Spinal cord (tissue), 10 donors: Measurements from ENCODE around the gene SLC45A3. TPM values are rescaled to one million over a fixed set of nuclear protein-coding genes. Genes with fewer than 3 reads are reported as not detected.
"Not testable (repeated sequence)": the region's sequence is repeated elsewhere in the genome, so short reads cannot be mapped to it uniquely, and the experiment has no call there.

Experiments used
- DNase-seq, 6 donors: peaks; one replicate each; pipeline versions ENCODE4 v3.0.0 to v3.0.0-alpha.2; 2013 to 2015; ENCODE audit warnings: low spot score in 6 of 6, low read depth in 4 of 6
- H3K27ac ChIP-seq: one replicate; pipeline ENCODE4 v1.5.1; 2013; ENCODE audit warnings: low read depth, low read length, control low read depth
- H3K27me3 ChIP-seq: one replicate; pipeline ENCODE4 v1.6.1; 2013; ENCODE audit warnings: low read length; ENCODE audit not compliant: control insufficient read depth, insufficient read depth
- H3K36me3 ChIP-seq: one replicate; pipeline ENCODE4 v1.6.1; 2013; ENCODE audit warnings: low read length; ENCODE audit not compliant: control insufficient read depth, insufficient read depth
- H3K4me1 ChIP-seq: one replicate; pipeline ENCODE4 v1.6.1; 2013; ENCODE audit warnings: low read length; ENCODE audit not compliant: control insufficient read depth, insufficient read depth
- H3K4me3 ChIP-seq: one replicate; pipeline ENCODE4 v1.5.1; 2013; ENCODE audit warnings: low read depth, low read length, control low read depth
- H3K9me3 ChIP-seq: one replicate; pipeline ENCODE4 v1.6.1; 2013; ENCODE audit warnings: low read length; ENCODE audit not compliant: control insufficient read depth, insufficient read depth
- WGBS: methylation state at CpG from one replicate; pipeline ENCODE4 v1.1.5; 2013; ENCODE audit warnings: missing lambda C conversion rate; ENCODE audit not compliant: insufficient coverage; 5-methylcytosine and 5-hydroxymethylcytosine counted together
- long read RNA-seq, 4 donors: transcript quantifications; one replicate each; lab custom pipeline, GENCODE V29; 2026
- polyA plus RNA-seq, 2 donors: library from polyadenylated mRNA; unstranded; fragments of 120-200 nt; gene quantifications; one replicate each; pipeline ENCODE4 v1.2.1, GENCODE V29; 2013; ENCODE audit not compliant: insufficient read length in 2 of 2
- total RNA-seq, 2 donors: library from RNA; depleted of rRNA in 1 of 2; stranded (reverse); fragments of 120-200 nt in 1 of 2; fragments of >200 nt in 1 of 2; gene quantifications; one replicate each; pipeline versions ENCODE4 v1.2.3 to v1.2.4, GENCODE V29; 2013 to 2014
- donor health status: healthy.

The SLC45A3 gene
- total RNA-seq, result 1 to 10 TPM; 6.5 to 9.5 TPM
- polyA plus RNA-seq, result 1 to 10 TPM; 6.3 to 6.7 TPM
- long read RNA-seq, donor 1, partial matches to known transcripts, result 0 of 3 reads
- long read RNA-seq, donor 1, other reads (novel, unspliced or antisense), result 0 of 3 reads
- long read RNA-seq, donor 2, result 0 reads
- long read RNA-seq, donor 3, result 0 reads
- long read RNA-seq, donor 4, partial matches to known transcripts, result 0 of 1 reads
- long read RNA-seq, donor 4, other reads (novel, unspliced or antisense), result 0 of 1 reads

GRCh38 chr1:205680073-205680851, at the start of gene SLC45A3:
Gene SLC45A3 (minus strand): TSS chr1:205680509. CDS start chr1:205664656, 15,853 bp downstream.
- H3K4me3 ChIP-seq, result peak within 1 kb of the TSS; percentile 32
- H3K4me1 ChIP-seq, result peaks cover 23% of the 10 kb centered on the region
- H3K27ac ChIP-seq, result no peak within 1 kb of the TSS
- peaks cover 6% of the 10 kb centered on the region for H3K27me3 ChIP-seq
- no peaks in the 10 kb centered on the region for H3K9me3 ChIP-seq
- H3K36me3 ChIP-seq, result no peaks in the 10 kb centered on the region
- peak in 2 of 6 donors; percentile 81 to 87 for DNase-seq
- under 1% methylated on average over 70 of the region's 86 CpGs for WGBS

GRCh38 chr1:205726619-205727125, 46.4 kb upstream of the SLC45A3 start:
- H3K27me3 ChIP-seq, result no peaks in the 10 kb centered on the region
- H3K4me3 ChIP-seq, result no peak overlapping the region
- WGBS, result 93% methylated on average over 2 of the region's 4 CpGs
- H3K4me1 ChIP-seq, result no peaks in the 10 kb centered on the region
- H3K27ac ChIP-seq, result no peak overlapping the region
- DNase-seq, result no peak
- H3K36me3 ChIP-seq, result peaks cover 28% of the 10 kb centered on the region
- H3K9me3 ChIP-seq, result no peaks in the 10 kb centered on the region

GRCh38 chr1:205725514-205725913, 45.2 kb upstream of the SLC45A3 start:
- H3K36me3 ChIP-seq, result peaks cover 34% of the 10 kb centered on the region
- no peak for DNase-seq
- no CpG with 5 or more reads among the region's 1 CpG for WGBS

GRCh38 chr1:205720740-205721139, 40.4 kb upstream of the SLC45A3 start:
- H3K4me1 ChIP-seq, H3K27ac ChIP-seq, H3K4me3 ChIP-seq, DNase-seq, H3K27me3 ChIP-seq, H3K9me3 ChIP-seq: not testable (repeated sequence)
- H3K36me3 ChIP-seq, result peaks cover 18% of the 10 kb centered on the region
- no CpG with 5 or more reads among the region's 2 CpGs for WGBS

More at GRCh38 chr1:205725514-205725913, 45.2 kb upstream of the SLC45A3 start:
- Histone ChIP-seq H3K27ac (no peak overlapping the region), H3K9me3 (no peaks in the 10 kb centered on the region), H3K4me1 (no peaks in the 10 kb centered on the region), H3K4me3 (no peak overlapping the region), H3K27me3 (no peaks in the 10 kb centered on the region)

GRCh38 chr1:205719762-205720161, 39.5 kb upstream of the SLC45A3 start:
- Histone ChIP-seq H3K36me3 (peaks cover 16% of the 10 kb centered on the region), H3K27ac (no peak overlapping the region), H3K9me3 (no peaks in the 10 kb centered on the region), H3K27me3 (no peaks in the 10 kb centered on the region), H3K4me1 (no peaks in the 10 kb centered on the region), H3K4me3 (no peak overlapping the region)
- no peak for DNase-seq

GRCh38 chr1:205719015-205719414, 38.7 kb upstream of the SLC45A3 start:
- Histone ChIP-seq H3K4me1 (no peaks in the 10 kb centered on the region), H3K27me3 (no peaks in the 10 kb centered on the region), H3K36me3 (peaks cover 13% of the 10 kb centered on the region), H3K27ac (no peak overlapping the region), H3K9me3 (no peaks in the 10 kb centered on the region), H3K4me3 (no peak overlapping the region)
- no peak for DNase-seq
- WGBS, result 69% methylated on average over 3 of the region's 3 CpGs

GRCh38 chr1:205716371-205717132, 36.2 kb upstream of the SLC45A3 start:
- WGBS, result no CpG with 5 or more reads among the region's 7 CpGs
- no peak for DNase-seq
- H3K36me3 ChIP-seq, result peaks cover 5% of the 10 kb centered on the region
- H3K27ac ChIP-seq, result no peak overlapping the region
- H3K4me1 ChIP-seq, result no peaks in the 10 kb centered on the region
- no peaks in the 10 kb centered on the region for H3K27me3 ChIP-seq
- H3K9me3 ChIP-seq, result no peaks in the 10 kb centered on the region
- no peak overlapping the region for H3K4me3 ChIP-seq

- no peaks in the 10 kb centered on the region for H3K4me1 ChIP-seq
- no peaks in the 10 kb centered on the region for H3K36me3 ChIP-seq
- H3K27ac ChIP-seq, result no peak overlapping the region
- no peak overlapping the region for H3K4me3 ChIP-seq
- no peaks in the 10 kb centered on the region for H3K27me3 ChIP-seq
- H3K9me3 ChIP-seq, result no peaks in the 10 kb centered on the region
- WGBS, result 80% methylated on average over 1 of the region's 5 CpGs
- no peak for DNase-seq
Observed at GRCh38 chr1:205715628-205716027, 35.3 kb upstream of the SLC45A3 start.

GRCh38 chr1:205714906-205715246, 34.6 kb upstream of the SLC45A3 start:
- Histone ChIP-seq H3K27ac (peak overlapping the region; percentile 12), H3K36me3 (no peaks in the 10 kb centered on the region)

More at GRCh38 chr1:205714906-205715246, 34.6 kb upstream of the SLC45A3 start:
- Histone ChIP-seq H3K4me1 (no peaks in the 10 kb centered on the region), H3K9me3 (no peaks in the 10 kb centered on the region), H3K4me3 (no peak overlapping the region), H3K27me3 (no peaks in the 10 kb centered on the region)
- 63% methylated on average over 3 of the region's 4 CpGs for WGBS
- no peak for DNase-seq
